IMR-90 (cell line): ENCODE measurements around the gene MINDY2.

Experiments used
- CEBPB ChIP-seq: IDR thresholded peaks from 2 replicates; pipeline ENCODE4 v1.6.1; 2012; ENCODE audit warnings: low read depth, low read length, improper control_type of control experiment
- FOS ChIP-seq: fragments of 150-350 bp; IDR thresholded peaks from 2 replicates; pipeline ENCODE4 v1.6.1; 2016; ENCODE audit warnings: low read depth, low read length
- MXI1 ChIP-seq: IDR thresholded peaks from 2 replicates; pipeline ENCODE4 v1.6.1; 2012; ENCODE audit warnings: low read depth, mild to moderate bottlenecking, low read length, moderate library complexity, borderline replicate concordance
- POLR2A ChIP-seq: IDR thresholded peaks from 2 replicates; pipeline ENCODE4 v1.6.1; 2012; ENCODE audit warnings: mild to moderate bottlenecking, low read depth, low read length
- TF ChIP-seq, protein P1 (sequence below): conservative IDR thresholded peaks from 2 replicates; pipeline ENCODE4 v1.5.1; 2012; ENCODE audit warnings: mild to moderate bottlenecking, low read depth, low read length, improper control_type of control experiment

- TF ChIP-seq, protein P1, sequence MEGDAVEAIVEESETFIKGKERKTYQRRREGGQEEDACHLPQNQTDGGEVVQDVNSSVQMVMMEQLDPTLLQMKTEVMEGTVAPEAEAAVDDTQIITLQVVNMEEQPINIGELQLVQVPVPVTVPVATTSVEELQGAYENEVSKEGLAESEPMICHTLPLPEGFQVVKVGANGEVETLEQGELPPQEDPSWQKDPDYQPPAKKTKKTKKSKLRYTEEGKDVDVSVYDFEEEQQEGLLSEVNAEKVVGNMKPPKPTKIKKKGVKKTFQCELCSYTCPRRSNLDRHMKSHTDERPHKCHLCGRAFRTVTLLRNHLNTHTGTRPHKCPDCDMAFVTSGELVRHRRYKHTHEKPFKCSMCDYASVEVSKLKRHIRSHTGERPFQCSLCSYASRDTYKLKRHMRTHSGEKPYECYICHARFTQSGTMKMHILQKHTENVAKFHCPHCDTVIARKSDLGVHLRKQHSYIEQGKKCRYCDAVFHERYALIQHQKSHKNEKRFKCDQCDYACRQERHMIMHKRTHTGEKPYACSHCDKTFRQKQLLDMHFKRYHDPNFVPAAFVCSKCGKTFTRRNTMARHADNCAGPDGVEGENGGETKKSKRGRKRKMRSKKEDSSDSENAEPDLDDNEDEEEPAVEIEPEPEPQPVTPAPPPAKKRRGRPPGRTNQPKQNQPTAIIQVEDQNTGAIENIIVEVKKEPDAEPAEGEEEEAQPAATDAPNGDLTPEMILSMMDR: no peak
- TF ChIP-seq POLR2A: no peak
- TF ChIP-seq FOS: no peak
- TF ChIP-seq CEBPB: no peak
- no peak for TF ChIP-seq MXI1
Observed at GRCh38 chr15:58762285-58762684, 8.8 kb upstream of the MINDY2 start.
